Progenitor cell of endocrine pancreas (in vitro differentiated cells): ENCODE measurements around the gene REXO1. TPM values are rescaled to one million over a fixed set of nuclear protein-coding genes. Genes with fewer than 3 reads are reported as not detected.
"Not testable (repeated sequence)": the region's sequence is repeated elsewhere in the genome, so short reads cannot be mapped to it uniquely, and the experiment has no call there.

Experiments
- DNase-seq: peaks from one replicate; pipeline ENCODE4 v3.0.0; 2021; ENCODE audit warnings: low spot score; ENCODE audit not compliant: unreplicated experiment
- H3K27ac Mint-ChIP-seq: 2 replicates; pipeline ENCODE4 v1.8.0; 2021; ENCODE audit warnings: mild to moderate bottlenecking, moderate library complexity, mixed read lengths
- H3K27me3 Mint-ChIP-seq: 2 replicates; pipeline ENCODE4 v1.8.0; 2021; ENCODE audit warnings: mixed read lengths
- H3K36me3 Mint-ChIP-seq: 2 replicates; pipeline ENCODE4 v1.8.0; 2022; ENCODE audit warnings: mixed read lengths; ENCODE audit not compliant: insufficient read depth
- H3K4me1 Mint-ChIP-seq: 2 replicates; pipeline ENCODE4 v1.8.0; 2021; ENCODE audit warnings: low read depth, mixed read lengths
- H3K4me3 Mint-ChIP-seq: 2 replicates; pipeline ENCODE4 v1.8.0; 2021; ENCODE audit warnings: low read depth, mild to moderate bottlenecking, moderate library complexity, mixed read lengths
- H3K9me3 Mint-ChIP-seq: 2 replicates; pipeline ENCODE4 v1.8.0; 2021; ENCODE audit warnings: low read depth, mixed read lengths
- total RNA-seq: library from RNA; stranded (reverse); gene quantifications from 2 replicates; pipeline ENCODE4 v1.2.1, GENCODE V29; 2021
- TF ChIP-seq, protein P1 (sequence below): fragments of 200-600 bp; sonication (generic); IDR thresholded peaks from one replicate; pipeline ENCODE4 v1.5.0; 2021; ENCODE audit warnings: antibody characterized with exemption, mild to moderate bottlenecking; ENCODE audit not compliant: unreplicated experiment

The REXO1 gene
- total RNA-seq, 1 donor from 2014 or later = 42.8 TPM

DNA sequence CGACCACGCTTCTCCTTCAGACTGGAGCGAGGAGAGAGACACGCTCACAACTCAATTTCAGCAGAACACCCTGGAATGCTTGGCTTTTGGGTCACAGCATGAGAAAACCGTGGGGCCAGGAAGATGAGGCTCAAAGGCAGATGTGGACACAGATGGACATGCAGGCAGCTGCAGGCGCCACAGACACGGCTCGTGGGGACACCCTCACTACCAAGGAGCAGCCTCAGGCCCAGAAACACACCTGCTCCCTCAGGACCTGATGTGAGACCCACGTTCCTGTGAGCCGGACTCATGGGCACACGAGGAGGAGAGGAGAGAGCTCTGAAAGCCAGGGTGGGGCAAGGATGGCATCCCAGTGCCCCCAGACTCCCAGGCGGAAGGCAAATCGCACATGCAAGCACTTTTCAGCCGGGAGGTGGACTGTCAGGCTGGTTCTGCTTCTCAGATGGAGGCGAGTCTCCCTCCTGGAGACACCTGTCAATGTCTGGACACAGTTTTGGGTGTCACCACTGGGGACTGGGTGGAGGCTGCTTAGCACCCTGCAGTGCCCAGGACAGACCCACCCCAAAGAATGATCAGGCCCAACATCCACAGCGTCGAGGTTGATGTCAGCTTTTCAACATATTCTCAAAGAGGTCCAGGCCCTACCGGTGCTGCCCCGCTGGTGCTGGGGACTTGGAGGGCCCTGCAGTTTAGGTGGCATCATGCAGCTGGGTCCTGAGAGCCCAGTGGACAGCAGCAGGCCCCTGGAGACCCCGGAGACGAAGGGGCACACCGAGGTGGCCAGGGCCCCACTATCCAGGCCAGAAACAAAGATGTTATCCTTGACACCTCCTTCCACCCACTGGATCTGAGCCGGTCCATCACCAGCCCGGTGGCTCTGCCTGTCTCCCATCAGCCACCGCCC, 34.8 kb upstream of the REXO1 start:
- no peaks in the 10 kb centered on the region for H3K36me3 Mint-ChIP-seq
- DNase-seq = no peak
- H3K4me1 Mint-ChIP-seq = peaks cover 23% of the 10 kb centered on the region
- peak overlapping the region; percentile 33 for H3K27ac Mint-ChIP-seq
- H3K4me3 Mint-ChIP-seq = peak overlapping the region; percentile 93
- H3K27me3 Mint-ChIP-seq = no peaks in the 10 kb centered on the region
- TF ChIP-seq, protein P1, sequence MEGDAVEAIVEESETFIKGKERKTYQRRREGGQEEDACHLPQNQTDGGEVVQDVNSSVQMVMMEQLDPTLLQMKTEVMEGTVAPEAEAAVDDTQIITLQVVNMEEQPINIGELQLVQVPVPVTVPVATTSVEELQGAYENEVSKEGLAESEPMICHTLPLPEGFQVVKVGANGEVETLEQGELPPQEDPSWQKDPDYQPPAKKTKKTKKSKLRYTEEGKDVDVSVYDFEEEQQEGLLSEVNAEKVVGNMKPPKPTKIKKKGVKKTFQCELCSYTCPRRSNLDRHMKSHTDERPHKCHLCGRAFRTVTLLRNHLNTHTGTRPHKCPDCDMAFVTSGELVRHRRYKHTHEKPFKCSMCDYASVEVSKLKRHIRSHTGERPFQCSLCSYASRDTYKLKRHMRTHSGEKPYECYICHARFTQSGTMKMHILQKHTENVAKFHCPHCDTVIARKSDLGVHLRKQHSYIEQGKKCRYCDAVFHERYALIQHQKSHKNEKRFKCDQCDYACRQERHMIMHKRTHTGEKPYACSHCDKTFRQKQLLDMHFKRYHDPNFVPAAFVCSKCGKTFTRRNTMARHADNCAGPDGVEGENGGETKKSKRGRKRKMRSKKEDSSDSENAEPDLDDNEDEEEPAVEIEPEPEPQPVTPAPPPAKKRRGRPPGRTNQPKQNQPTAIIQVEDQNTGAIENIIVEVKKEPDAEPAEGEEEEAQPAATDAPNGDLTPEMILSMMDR = no peak
- H3K9me3 Mint-ChIP-seq = no peaks in the 10 kb centered on the region

- DNase-seq = no peak
These were observed 34.0 kb upstream of the REXO1 start for GRCh38 chr19:1882089-1882785.

GRCh38 chr19:1881393-1882088, 33.3 kb upstream of the REXO1 start:
- H3K9me3 Mint-ChIP-seq, H3K27me3 Mint-ChIP-seq, DNase-seq, H3K27ac Mint-ChIP-seq, H3K4me3 Mint-ChIP-seq, H3K36me3 Mint-ChIP-seq: not testable (repeated sequence)
- peaks cover 19% of the 10 kb centered on the region for H3K4me1 Mint-ChIP-seq

More at GRCh38 chr19:1882089-1882785, 34.0 kb upstream of the REXO1 start:
- Mint-ChIP-seq H3K27me3 (no peaks in the 10 kb centered on the region), H3K4me1 (peaks cover 19% of the 10 kb centered on the region), H3K4me3 (peak overlapping the region; percentile 93), H3K9me3 (no peaks in the 10 kb centered on the region), H3K27ac (peak overlapping the region; percentile 33), H3K36me3 (no peaks in the 10 kb centered on the region)
- TF ChIP-seq, protein P1 = no peak

- no peak overlapping the region for H3K27ac Mint-ChIP-seq
- H3K27me3 Mint-ChIP-seq = no peaks in the 10 kb centered on the region
- no peak for DNase-seq
- no peaks in the 10 kb centered on the region for H3K9me3 Mint-ChIP-seq
- peaks cover 19% of the 10 kb centered on the region for H3K4me1 Mint-ChIP-seq
- no peak overlapping the region for H3K4me3 Mint-ChIP-seq
- H3K36me3 Mint-ChIP-seq = no peaks in the 10 kb centered on the region
- TF ChIP-seq, protein P1 = no peak
These were observed 32.5 kb upstream of the REXO1 start for GRCh38 chr19:1880611-1881392.

DNA sequence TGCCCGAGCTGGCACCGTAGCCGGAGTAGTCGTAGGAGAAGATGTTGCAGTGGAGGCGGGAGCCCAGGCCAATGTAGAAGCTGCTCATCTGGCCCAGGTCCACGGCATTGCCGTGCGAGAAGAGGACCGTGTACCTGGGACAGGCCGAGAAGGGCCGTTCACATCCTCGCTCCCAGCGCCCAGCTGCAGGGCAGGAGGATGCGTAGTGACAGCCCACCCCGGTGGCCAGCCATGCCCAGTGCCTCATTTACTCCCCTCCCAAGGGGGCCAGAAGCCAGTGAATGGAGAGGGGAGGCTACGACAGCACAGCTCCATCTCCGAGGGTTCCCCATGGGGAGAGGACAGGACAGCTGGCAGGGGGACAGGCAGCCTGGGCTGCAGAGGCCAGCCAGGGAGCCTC, 31.7 kb upstream of the REXO1 start:
- H3K27me3 Mint-ChIP-seq, H3K36me3 Mint-ChIP-seq, DNase-seq, H3K4me3 Mint-ChIP-seq, H3K27ac Mint-ChIP-seq, H3K9me3 Mint-ChIP-seq: not testable (repeated sequence)
- H3K4me1 Mint-ChIP-seq = peaks cover 25% of the 10 kb centered on the region

GRCh38 chr19:1878583-1878982, 30.3 kb upstream of the REXO1 start:
- not testable (repeated sequence) for H3K27ac Mint-ChIP-seq, H3K27me3 Mint-ChIP-seq, H3K9me3 Mint-ChIP-seq, DNase-seq, H3K36me3 Mint-ChIP-seq, H3K4me3 Mint-ChIP-seq
- H3K4me1 Mint-ChIP-seq = peaks cover 24% of the 10 kb centered on the region

- H3K4me1 Mint-ChIP-seq = peaks cover 16% of the 10 kb centered on the region
These were observed 29.0 kb upstream of the REXO1 start for GRCh38 chr19:1877280-1877660.

More at GRCh38 chr19:1877280-1877660, 29.0 kb upstream of the REXO1 start:
- not testable (repeated sequence) for H3K9me3 Mint-ChIP-seq, H3K4me3 Mint-ChIP-seq, H3K36me3 Mint-ChIP-seq, DNase-seq, H3K27ac Mint-ChIP-seq, H3K27me3 Mint-ChIP-seq
